Panc1 (cell line): ENCODE data around the gene BOD1.

Source experiments
- CTCF ChIP-seq: fragments of 450-650 bp; IDR thresholded peaks from 2 replicates; pipeline ENCODE4 v1.5.1; 2017; ENCODE audit warnings: mild to moderate bottlenecking
- POLR2AphosphoS5 ChIP-seq: IDR thresholded peaks from 2 replicates; pipeline ENCODE4 v1.6.1; 2012; ENCODE audit warnings: mild to moderate bottlenecking, low read depth, low read length, moderate library complexity
- SIN3A ChIP-seq: IDR thresholded peaks from 2 replicates; pipeline ENCODE4 v1.6.1; 2012; ENCODE audit warnings: low read depth, mild to moderate bottlenecking, low read length, moderate library complexity, borderline replicate concordance; ENCODE audit not compliant: insufficient read depth

- no peak for TF ChIP-seq CTCF
- no peak for TF ChIP-seq POLR2AphosphoS5
- TF ChIP-seq SIN3A: no peak
Observed at GRCh38 chr5:173642191-173642816, 25.9 kb upstream of the BOD1 start.
